GM12878 (cell line): ENCODE measurements around the gene MCM6.

Experiments used
- CREM ChIP-seq: IDR thresholded peaks from 2 replicates; pipeline ENCODE4 v1.6.1; 2014; ENCODE audit warnings: antibody characterized with exemption, low read depth
- JUND ChIP-seq: IDR thresholded peaks from 2 replicates; pipeline ENCODE4 v1.6.1; 2012; ENCODE audit warnings: low read depth, mild to moderate bottlenecking, low read length, improper control_type of control experiment, moderate library complexity
- POLR2A ChIP-seq: IDR thresholded peaks from 2 replicates; pipeline ENCODE4 v1.6.1; 2011; ENCODE audit warnings: low read depth, mild to moderate bottlenecking, low read length
- RAD21 ChIP-seq: IDR thresholded peaks from 2 replicates; pipeline ENCODE4 v1.6.1; 2011; ENCODE audit warnings: mild to moderate bottlenecking, low read depth, low read length, moderate library complexity; ENCODE audit not compliant: insufficient read depth
- REST ChIP-seq: IDR thresholded peaks from 2 replicates; pipeline ENCODE4 v1.6.1; 2012; ENCODE audit warnings: mild to moderate bottlenecking, low read depth, low read length
- YY1 ChIP-seq: IDR thresholded peaks from 2 replicates; pipeline ENCODE4 v1.6.1; 2011; ENCODE audit warnings: low read depth, mild to moderate bottlenecking, low read length
- TF ChIP-seq, protein P1 (sequence below): fragments of 450-650 bp; IDR thresholded peaks from 2 replicates; pipeline ENCODE4 v1.6.1; 2018; ENCODE audit warnings: borderline replicate concordance, mild to moderate bottlenecking; ENCODE audit not compliant: partially characterized antibody
- TF ChIP-seq, protein P2 (sequence below): fragments of 450-650 bp; IDR thresholded peaks from 2 replicates; pipeline ENCODE4 v1.6.1; 2014; ENCODE audit warnings: mild to moderate bottlenecking
- TF ChIP-seq, protein P3 (sequence below), 3 experiments: IDR thresholded peaks in 2 of 3; conservative IDR thresholded peaks in 1 of 3; 2 replicates each; pipeline ENCODE4 v1.5.1; 2011; ENCODE audit warnings: low read depth in 3 of 3, low read length in 3 of 3, mild to moderate bottlenecking in 3 of 3, control low read depth in 2 of 3, moderate library complexity in 2 of 3, inconsistent platforms in 1 of 3, mixed read lengths in 1 of 3; ENCODE audit not compliant: control insufficient read depth in 2 of 3, insufficient read depth in 1 of 3; ENCODE audit errors: extremely low read depth in 1 of 3

- no peak for TF ChIP-seq YY1
- TF ChIP-seq, protein P1, sequence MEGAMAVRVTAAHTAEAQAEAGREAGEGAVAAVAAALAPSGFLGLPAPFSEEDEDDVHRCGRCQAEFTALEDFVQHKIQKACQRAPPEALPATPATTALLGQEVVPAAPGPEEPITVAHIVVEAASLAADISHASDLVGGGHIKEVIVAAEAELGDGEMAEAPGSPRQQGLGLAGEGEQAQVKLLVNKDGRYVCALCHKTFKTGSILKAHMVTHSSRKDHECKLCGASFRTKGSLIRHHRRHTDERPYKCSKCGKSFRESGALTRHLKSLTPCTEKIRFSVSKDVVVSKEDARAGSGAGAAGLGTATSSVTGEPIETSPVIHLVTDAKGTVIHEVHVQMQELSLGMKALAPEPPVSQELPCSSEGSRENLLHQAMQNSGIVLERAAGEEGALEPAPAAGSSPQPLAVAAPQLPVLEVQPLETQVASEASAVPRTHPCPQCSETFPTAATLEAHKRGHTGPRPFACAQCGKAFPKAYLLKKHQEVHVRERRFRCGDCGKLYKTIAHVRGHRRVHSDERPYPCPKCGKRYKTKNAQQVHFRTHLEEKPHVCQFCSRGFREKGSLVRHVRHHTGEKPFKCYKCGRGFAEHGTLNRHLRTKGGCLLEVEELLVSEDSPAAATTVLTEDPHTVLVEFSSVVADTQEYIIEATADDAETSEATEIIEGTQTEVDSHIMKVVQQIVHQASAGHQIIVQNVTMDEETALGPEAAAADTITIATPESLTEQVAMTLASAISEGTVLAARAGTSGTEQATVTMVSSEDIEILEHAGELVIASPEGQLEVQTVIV, result no peak
- TF ChIP-seq, protein P2, sequence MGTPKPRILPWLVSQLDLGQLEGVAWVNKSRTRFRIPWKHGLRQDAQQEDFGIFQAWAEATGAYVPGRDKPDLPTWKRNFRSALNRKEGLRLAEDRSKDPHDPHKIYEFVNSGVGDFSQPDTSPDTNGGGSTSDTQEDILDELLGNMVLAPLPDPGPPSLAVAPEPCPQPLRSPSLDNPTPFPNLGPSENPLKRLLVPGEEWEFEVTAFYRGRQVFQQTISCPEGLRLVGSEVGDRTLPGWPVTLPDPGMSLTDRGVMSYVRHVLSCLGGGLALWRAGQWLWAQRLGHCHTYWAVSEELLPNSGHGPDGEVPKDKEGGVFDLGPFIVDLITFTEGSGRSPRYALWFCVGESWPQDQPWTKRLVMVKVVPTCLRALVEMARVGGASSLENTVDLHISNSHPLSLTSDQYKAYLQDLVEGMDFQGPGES, result no peak
- TF ChIP-seq, protein P3, sequence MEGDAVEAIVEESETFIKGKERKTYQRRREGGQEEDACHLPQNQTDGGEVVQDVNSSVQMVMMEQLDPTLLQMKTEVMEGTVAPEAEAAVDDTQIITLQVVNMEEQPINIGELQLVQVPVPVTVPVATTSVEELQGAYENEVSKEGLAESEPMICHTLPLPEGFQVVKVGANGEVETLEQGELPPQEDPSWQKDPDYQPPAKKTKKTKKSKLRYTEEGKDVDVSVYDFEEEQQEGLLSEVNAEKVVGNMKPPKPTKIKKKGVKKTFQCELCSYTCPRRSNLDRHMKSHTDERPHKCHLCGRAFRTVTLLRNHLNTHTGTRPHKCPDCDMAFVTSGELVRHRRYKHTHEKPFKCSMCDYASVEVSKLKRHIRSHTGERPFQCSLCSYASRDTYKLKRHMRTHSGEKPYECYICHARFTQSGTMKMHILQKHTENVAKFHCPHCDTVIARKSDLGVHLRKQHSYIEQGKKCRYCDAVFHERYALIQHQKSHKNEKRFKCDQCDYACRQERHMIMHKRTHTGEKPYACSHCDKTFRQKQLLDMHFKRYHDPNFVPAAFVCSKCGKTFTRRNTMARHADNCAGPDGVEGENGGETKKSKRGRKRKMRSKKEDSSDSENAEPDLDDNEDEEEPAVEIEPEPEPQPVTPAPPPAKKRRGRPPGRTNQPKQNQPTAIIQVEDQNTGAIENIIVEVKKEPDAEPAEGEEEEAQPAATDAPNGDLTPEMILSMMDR (IDR thresholded peaks at IDR 0.05 in 2 of 3, conservative IDR thresholded peaks at IDR 0.05 in 1 of 3; ENCODE audit: control insufficient read depth in 2 of 3, extremely low read depth in 1 of 3, insufficient read depth in 1 of 3, low read depth in 3 of 3, low read length in 3 of 3), result no peak
- no peak for TF ChIP-seq REST
- no peak for TF ChIP-seq CREM
- TF ChIP-seq JUND, result no peak
- TF ChIP-seq RAD21, result no peak
- TF ChIP-seq POLR2A, result no peak
Measured at GRCh38 chr2:135890149-135890548, 13.9 kb upstream of the MCM6 start.
